GM23338 (cell line): ENCODE measurements around the gene SNTB2. TPM values are rescaled to one million over a fixed set of nuclear protein-coding genes. Genes with fewer than 3 reads are reported as not detected.

ENCODE experiments used
- ATAC-seq: fragments of 200-7000 bp; cut with Tn5 transposase; 3 replicates; pipeline ENCODE4 v1.9.1; 2020
- DNase-seq: peaks from one replicate; pipeline ENCODE4 v3.0.0-alpha.2; 2015; ENCODE audit warnings: low spot score
- H2AFZ ChIP-seq: fragments of 200-600 bp; sonication (generic); 2 replicates; pipeline ENCODE4 v1.8.0; 2016; ENCODE audit warnings: antibody characterized with exemption, mild to moderate bottlenecking, moderate library complexity
- H3F3A ChIP-seq: fragments of 200-600 bp; sonication (generic); replicated peaks from 2 replicates; pipeline ENCODE4 v1.8.0; 2017; ENCODE audit warnings: antibody characterized with exemption, mixed run types, low read depth
- H3K27ac ChIP-seq: fragments of 200-600 bp; sonication (generic); 2 replicates; pipeline ENCODE4 v1.6.1; 2016; ENCODE audit warnings: low read depth
- H3K27me3 ChIP-seq: fragments of 200-600 bp; sonication (generic); 2 replicates; pipeline ENCODE4 v1.8.0; 2016; ENCODE audit warnings: mild to moderate bottlenecking, mixed run types, moderate library complexity; ENCODE audit not compliant: insufficient read depth
- H3K36me3 ChIP-seq: fragments of 200-600 bp; sonication (generic); 2 replicates; pipeline ENCODE4 v1.8.0; 2016; ENCODE audit warnings: mild to moderate bottlenecking; ENCODE audit not compliant: insufficient read depth
- H3K4me1 ChIP-seq: fragments of 200-600 bp; sonication (generic); 2 replicates; pipeline ENCODE4 v1.8.0; 2016; ENCODE audit warnings: mild to moderate bottlenecking, moderate library complexity; ENCODE audit not compliant: insufficient read depth
- H3K4me2 ChIP-seq: fragments of 200-600 bp; sonication (generic); 2 replicates; pipeline ENCODE4 v1.7.1; 2017; ENCODE audit warnings: mixed run types
- H3K4me3 ChIP-seq: fragments of 200-600 bp; sonication (generic); 2 replicates; pipeline ENCODE4 v1.6.1; 2016; ENCODE audit warnings: mixed run types
- H3K79me2 ChIP-seq: fragments of 200-600 bp; sonication (generic); replicated peaks from 2 replicates; pipeline ENCODE4 v1.8.0; 2017; ENCODE audit warnings: mild to moderate bottlenecking; ENCODE audit not compliant: insufficient read depth
- H3K9me2 ChIP-seq: fragments of 200-600 bp; sonication (generic); 2 replicates; pipeline ENCODE4 v1.8.0; 2017; ENCODE audit not compliant: insufficient read depth
- H4K20me1 ChIP-seq: fragments of 200-600 bp; sonication (generic); replicated peaks from 2 replicates; pipeline ENCODE4 v1.8.0; 2017; ENCODE audit warnings: mild to moderate bottlenecking; ENCODE audit not compliant: insufficient read depth
- H3K27ac Mint-ChIP-seq: 2 replicates; pipeline ENCODE4 v1.8.0; 2020; ENCODE audit warnings: inconsistent platforms, mild to moderate bottlenecking, moderate library complexity, mixed read lengths
- H3K27me3 Mint-ChIP-seq: 3 replicates; pipeline ENCODE4 v1.8.0; 2022; ENCODE audit warnings: low read depth, mild to moderate bottlenecking, moderate library complexity, mixed read lengths, inconsistent platforms; ENCODE audit not compliant: insufficient read depth, poor library complexity
- H3K36me3 Mint-ChIP-seq: 3 replicates; pipeline ENCODE4 v1.8.0; 2021; ENCODE audit warnings: low read depth, mild to moderate bottlenecking, inconsistent platforms, moderate library complexity, mixed read lengths
- H3K4me1 Mint-ChIP-seq: 3 replicates; pipeline ENCODE4 v1.8.0; 2020; ENCODE audit warnings: mild to moderate bottlenecking, inconsistent platforms, mixed read lengths
- H3K4me3 Mint-ChIP-seq: 3 replicates; pipeline ENCODE4 v1.8.0; 2021; ENCODE audit warnings: moderate library complexity, mild to moderate bottlenecking, inconsistent platforms, mixed read lengths
- H3K9me3 Mint-ChIP-seq: 3 replicates; pipeline ENCODE4 v1.8.0; 2020; ENCODE audit warnings: moderate library complexity, mild to moderate bottlenecking, inconsistent platforms, mixed read lengths
- CREB1 ChIP-seq: fragments of 250-450 bp; sonication (Bioruptor Pico); IDR thresholded peaks from 2 replicates; pipeline ENCODE4 v1.5.0; 2020; ENCODE audit warnings: low read depth, mild to moderate bottlenecking, moderate library complexity
- CTCF ChIP-seq, 2 experiments: fragments of 200-600 bp in 1 of 2; sonication (generic) in 1 of 2; conservative IDR thresholded peaks; 2 replicates each; pipeline versions ENCODE4 v1.5.1 to v1.6.1; 2016 to 2017; ENCODE audit warnings: antibody characterized with exemption in 2 of 2, low read depth in 2 of 2, mild to moderate bottlenecking in 2 of 2, moderate library complexity in 1 of 2
- ETS1 ChIP-seq: IDR thresholded peaks from 2 replicates; pipeline ENCODE4 v1.6.1; 2016; ENCODE audit warnings: antibody characterized with exemption
- EZH2 ChIP-seq: fragments of 200-600 bp; sonication (generic); IDR thresholded peaks from one replicate; pipeline ENCODE4 v1.8.0; 2017; ENCODE audit warnings: antibody characterized with exemption, mild to moderate bottlenecking, low read depth; ENCODE audit not compliant: unreplicated experiment
- EZH2phosphoT487 ChIP-seq: fragments of 200-600 bp; sonication (generic); IDR thresholded peaks from one replicate; pipeline ENCODE4 v1.8.1; 2018; ENCODE audit warnings: antibody characterized with exemption; ENCODE audit not compliant: unreplicated experiment
- JUNB ChIP-seq: IDR thresholded peaks from one replicate; pipeline ENCODE4 v1.6.1; 2016; ENCODE audit warnings: antibody characterized with exemption; ENCODE audit not compliant: unreplicated experiment
- NANOG ChIP-seq: IDR thresholded peaks from 2 replicates; pipeline ENCODE4 v1.6.1; 2016; ENCODE audit warnings: antibody characterized with exemption, borderline replicate concordance
- POLR2AphosphoS5 ChIP-seq: IDR thresholded peaks from 2 replicates; pipeline ENCODE4 v1.6.1; 2016; ENCODE audit warnings: antibody characterized with exemption, low read depth
- STAT1 ChIP-seq: IDR thresholded peaks from one replicate; pipeline ENCODE4 v1.6.1; 2016; ENCODE audit warnings: antibody characterized with exemption; ENCODE audit not compliant: unreplicated experiment
- ZNF114 ChIP-seq: fragments of 250-450 bp; sonication (Bioruptor Pico); IDR thresholded peaks from 2 replicates; pipeline ENCODE4 v1.5.0; 2020; ENCODE audit warnings: mild to moderate bottlenecking, moderate library complexity
- ZNF331 ChIP-seq: fragments of 250-450 bp; sonication (Bioruptor Pico); IDR thresholded peaks from 2 replicates; pipeline ENCODE4 v1.5.0; 2020; ENCODE audit warnings: low read depth, mild to moderate bottlenecking, moderate library complexity
- ZNF462 ChIP-seq: fragments of 250-450 bp; sonication (Bioruptor Pico); IDR thresholded peaks from 2 replicates; pipeline ENCODE4 v1.5.0; 2020; ENCODE audit warnings: mild to moderate bottlenecking, moderate library complexity
- polyA plus RNA-seq: library from polyadenylated mRNA; unstranded; fragments of >200 nt; fragmentation: Nextera tagmentation; extraction: Ambion mirVana; gene quantifications from 2 replicates; pipeline ENCODE4 v1.2.1, GENCODE V29; 2016
- total RNA-seq: library from RNA; depleted of rRNA; stranded (reverse); fragments of >200 nt; shearing (Covaris generic); gene quantifications from 2 replicates; pipeline ENCODE4 v1.2.3, GENCODE V29; 2014

Gene SNTB2
- total and polyA plus RNA-seq, 2 experiments from 2014 or later = 4.8 to 42.7 TPM

GRCh38 chr16:69313469-69313868, 126.5 kb downstream of the SNTB2 start (continued):
- TF ChIP-seq ZNF462 = no peak
- TF ChIP-seq JUNB = no peak
- no peak for TF ChIP-seq POLR2AphosphoS5
- TF ChIP-seq EZH2phosphoT487 = no peak
- TF ChIP-seq NANOG = no peak
- no peak for TF ChIP-seq ZNF114
- TF ChIP-seq EZH2 = no peak
- TF ChIP-seq ZNF331 (CRISPR knock-in tag) = no peak

- H3K27ac ChIP-seq = no peak overlapping the region
- H4K20me1 ChIP-seq = peaks cover 18% of the 10 kb centered on the region
- H3K4me1 ChIP-seq = 0 out of 2 replicates have a peak, but pooled peaks cover 3% of the 10 kb centered on the region
- ATAC-seq (no peak), DNase-seq (no peak)
- H2AFZ ChIP-seq = no peak overlapping the region
- Mint-ChIP-seq H3K36me3 (peaks cover 40% of the 10 kb centered on the region), H3K27me3 (peaks cover 16% of the 10 kb centered on the region), H3K4me1 (peaks cover 5% of the 10 kb centered on the region), H3K4me3 (no peak overlapping the region), H3K9me3 (no peaks in the 10 kb centered on the region), H3K27ac (no peak overlapping the region)
- H3F3A ChIP-seq = peaks cover 6% of the 10 kb centered on the region; the same call in 1 of the 2 replicates
- peaks cover 26% of the 10 kb centered on the region for H3K79me2 ChIP-seq
- no peaks in the 10 kb centered on the region; the same call in 1 of the 2 replicates for H3K36me3 ChIP-seq
- H3K27me3 ChIP-seq = no peaks in the 10 kb centered on the region
- no peaks in the 10 kb centered on the region for H3K9me2 ChIP-seq
- no peak for TF ChIP-seq POLR2AphosphoS5
- TF ChIP-seq STAT1 = no peak
- no peak for TF ChIP-seq ZNF331 (CRISPR knock-in tag)
- TF ChIP-seq EZH2 = no peak
- no peak for TF ChIP-seq CTCF (conservative IDR thresholded peaks at IDR 0.05; ENCODE audit: low read depth in 2 of 2)
- TF ChIP-seq CREB1 (CRISPR knock-in tag) = no peak
- no peak for TF ChIP-seq ETS1
- TF ChIP-seq JUNB = no peak
- TF ChIP-seq EZH2phosphoT487 = no peak
- H3K4me2 ChIP-seq = no peak overlapping the region
- no peak overlapping the region for H3K4me3 ChIP-seq
These were observed 127.6 kb downstream of the SNTB2 start for GRCh38 chr16:69314534-69314933.
